Transverse colon (tissue), 4 donors: Measurements from ENCODE around the gene RAPGEF2. TPM values are rescaled to one million over a fixed set of nuclear protein-coding genes. Genes with fewer than 3 reads are reported as not detected.

Experiments used
- DNase-seq: peaks from one replicate; pipeline ENCODE4 v3.0.0-alpha.2; 2019
- H3K27ac ChIP-seq, 4 donors: fragments of 200-600 bp; sonication (generic); 2 replicates each; pipeline ENCODE4 v1.5.1; 2016 to 2018; ENCODE audit warnings: inconsistent platforms in 4 of 4
- H3K27me3 ChIP-seq: fragments of 200-600 bp; sonication (generic); 2 replicates; pipeline ENCODE4 v1.5.1; 2017; ENCODE audit warnings: inconsistent platforms
- H3K36me3 ChIP-seq, 4 donors: fragments of 200-600 bp; sonication (generic); 2 replicates each; pipeline ENCODE4 v1.5.1; 2017 to 2019; ENCODE audit warnings: inconsistent platforms in 4 of 4
- H3K4me1 ChIP-seq, 4 donors: fragments of 200-600 bp; sonication (generic); 2 replicates each; pipeline ENCODE4 v1.5.1; 2017 to 2020; ENCODE audit warnings: inconsistent platforms in 4 of 4
- H3K4me3 ChIP-seq, 4 donors: fragments of 200-600 bp; sonication (generic); 1 replicate in 1 of 4; 2 replicates in 3 of 4; pipeline versions ENCODE4 v1.5.1 to v1.6.1; 2017 to 2019; ENCODE audit warnings: inconsistent platforms in 4 of 4
- H3K9me3 ChIP-seq, 2 donors: fragments of 200-600 bp; sonication (generic); 2 replicates each; pipeline ENCODE4 v1.5.1; 2017 to 2019; ENCODE audit warnings: inconsistent platforms in 2 of 2
- CTCF ChIP-seq, 5 experiments: fragments of 200-600 bp in 3 of 5; fragments of 450-650 bp in 2 of 5; sonication (generic) in 3 of 5; IDR thresholded peaks; 1 replicate in 2 of 5; 2 replicates in 3 of 5; pipeline ENCODE4 v1.5.1; 2016 to 2017; ENCODE audit warnings: antibody characterized with exemption in 5 of 5, inconsistent platforms in 3 of 5, mild to moderate bottlenecking in 2 of 5, moderate library complexity in 1 of 5
- EP300 ChIP-seq: sonication (generic); formaldehyde crosslinking; IDR thresholded peaks from one replicate; pipeline ENCODE4 v1.6.1; 2017; ENCODE audit warnings: antibody characterized with exemption, low read depth
- POLR2A ChIP-seq: fragments of 450-650 bp; IDR thresholded peaks from one replicate; pipeline ENCODE4 v1.6.1; 2016; ENCODE audit warnings: antibody characterized with exemption, mild to moderate bottlenecking, moderate library complexity
- POLR2AphosphoS5 ChIP-seq, 3 donors: sonication (generic); formaldehyde crosslinking; IDR thresholded peaks; one replicate each; pipeline ENCODE4 v1.6.1; 2016; ENCODE audit warnings: antibody characterized with exemption in 3 of 3
- WGBS, 2 donors: methylation state at CpG; one replicate each; pipeline ENCODE4 v1.1.5; 2018; ENCODE audit warnings: low coverage in 1 of 2; 5-methylcytosine and 5-hydroxymethylcytosine counted together
- in situ Hi-C, 4 donors: fragments of 200-750 bp; cut with MboI; loops; one replicate each; pipeline versions ENCODE4 v1.15.0 to v1.15.1; 2017; ENCODE audit warnings: low sequenced_read_pairs in 3 of 4, low pct_ligation_motif_present in 1 of 4, low pct_unique_long_range_greater_than_20kb in 1 of 4
- intact Hi-C: fragments of 100-400 bp; cut with DNase I; formaldehyde crosslinking; loops from one replicate; pipeline ENCODE4 v1.15.1; 2023; ENCODE audit warnings: low total_unique reads
- total RNA-seq, 4 donors: library from RNA; depleted of rRNA; stranded (reverse); fragments of >200 nt; gene quantifications; one replicate each; pipeline ENCODE4 v1.1.0, GENCODE V29; 2016

The RAPGEF2 gene
- total RNA-seq, 4 donors from 2014 or later: 23.3 to 64.8 (median 49.6) TPM

DNA sequence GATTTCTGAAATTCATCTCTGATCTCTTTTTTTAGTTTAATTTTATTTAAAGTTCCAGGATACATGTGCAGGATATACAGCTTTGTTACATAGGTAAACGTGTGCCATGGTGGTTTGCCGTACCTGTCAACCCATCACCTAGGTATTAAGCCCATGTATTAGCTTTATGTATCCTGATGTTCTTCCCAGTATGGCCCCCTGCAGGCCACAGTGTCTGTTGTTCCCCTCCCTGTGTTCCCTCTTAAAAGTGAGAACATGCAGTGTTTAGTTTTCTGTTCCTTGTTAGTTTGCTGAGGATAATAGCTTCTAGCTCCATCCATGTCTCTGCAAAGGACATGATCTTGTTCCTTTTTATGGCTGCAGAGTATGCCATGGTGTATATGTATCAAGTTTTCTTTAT is 153.2 kb downstream of the RAPGEF2 start:
- intact Hi-C loops: no loop called here
- 95 to 100% methylated on average over 2 of the region's 2 CpGs for WGBS, 2 donors
- H3K9me3 ChIP-seq: no peaks in the 10 kb centered on the region

GRCh38 chr4:159258889-159259560 is 156.1 kb downstream of the RAPGEF2 start:
- intact Hi-C loops: no loop called here

More for the DNA sequence above, 153.2 kb downstream of the RAPGEF2 start:
- in situ Hi-C loops: no loop called here
- no peaks in the 10 kb centered on the region for H3K36me3 ChIP-seq
- H3K27ac ChIP-seq: no peak overlapping the region
- no peaks in the 10 kb centered on the region for H3K27me3 ChIP-seq
- no peak overlapping the region for H3K4me3 ChIP-seq
- no peak for DNase-seq
- no peaks in the 10 kb centered on the region for H3K4me1 ChIP-seq
- TF ChIP-seq POLR2A: no peak
- no peak for TF ChIP-seq EP300
- TF ChIP-seq CTCF (IDR thresholded peaks at IDR 0.05): no peak
- TF ChIP-seq POLR2AphosphoS5 (IDR thresholded peaks at IDR 0.05): no peak

GRCh38 chr4:159264057-159264456 is 161.2 kb downstream of the RAPGEF2 start:
- H3K36me3 ChIP-seq: no peaks in the 10 kb centered on the region
- H3K4me3 ChIP-seq: no peak overlapping the region
- no peak overlapping the region for H3K27ac ChIP-seq
- DNase-seq: no peak
- WGBS, 2 donors: 90 to 94% methylated on average over 3 of the region's 3 CpGs
- intact Hi-C loops: no loop called here
- peaks cover 0 to 7% (median 4%) of the 10 kb centered on the region in 4 donors for H3K4me1 ChIP-seq
- no peaks in the 10 kb centered on the region for H3K27me3 ChIP-seq
- H3K9me3 ChIP-seq: no peaks in the 10 kb centered on the region
- in situ Hi-C loops: no loop called here
- TF ChIP-seq POLR2A (no peak), CTCF (IDR thresholded peaks at IDR 0.05) (no peak), EP300 (no peak), POLR2AphosphoS5 (IDR thresholded peaks at IDR 0.05) (no peak)

More at GRCh38 chr4:159258889-159259560, 156.1 kb downstream of the RAPGEF2 start:
- Histone ChIP-seq H3K4me1 (no peaks in the 10 kb centered on the region), H3K27ac (no peak overlapping the region), H3K4me3 (no peak overlapping the region), H3K9me3 (no peaks in the 10 kb centered on the region), H3K36me3 (no peaks in the 10 kb centered on the region), H3K27me3 (no peaks in the 10 kb centered on the region)
- TF ChIP-seq CTCF (IDR thresholded peaks at IDR 0.05) (no peak), POLR2AphosphoS5 (IDR thresholded peaks at IDR 0.05) (no peak), POLR2A (no peak), EP300 (no peak)
- WGBS, 2 donors: 88 to 91% methylated on average over 4 of the region's 4 CpGs
- DNase-seq: no peak
- in situ Hi-C loops: no loop called here

GRCh38 chr4:159266981-159267868 is 164.3 kb downstream of the RAPGEF2 start:
- H3K4me3 ChIP-seq: peak overlapping the region in 1 of 4 donors; percentile 13
- TF ChIP-seq CTCF (IDR thresholded peaks at IDR 0.05) (no peak), POLR2A (no peak), POLR2AphosphoS5 (IDR thresholded peaks at IDR 0.05) (no peak), EP300 (no peak)

More at GRCh38 chr4:159266981-159267868, 164.3 kb downstream of the RAPGEF2 start:
- Histone ChIP-seq H3K27me3 (no peaks in the 10 kb centered on the region), H3K9me3 (no peaks in the 10 kb centered on the region), H3K27ac (peak overlapping the region in 3 of 4 donors; percentile 10 to 20 (median 13)), H3K4me1 (peaks cover 0 to 11% (median 6%) of the 10 kb centered on the region in 4 donors), H3K36me3 (no peaks in the 10 kb centered on the region)
- WGBS, 2 donors: 34 to 37% methylated on average over 5 of the region's 5 CpGs
- intact Hi-C loops: no loop called here
- no peak for DNase-seq
- in situ Hi-C loops: no loop called here
